Measurements from ENCODE around the gene GNS. TPM values are rescaled to one million over a fixed set of nuclear protein-coding genes. Genes with fewer than 3 reads are reported as not detected.

Gene GNS
- total and polyA plus RNA-seq, 10 of the 15 experiments (the other 5 are each of a cell fraction or from before 2014, with no cell fraction given), result 4.1 to 33.8 (median 19.1) TPM

GRCh38 chr12:64800640-64801039 is 41.4 kb upstream of the GNS start (continued):
- no peak for TF ChIP-seq MLLT1 (IDR thresholded peaks at IDR 0.05)
- TF ChIP-seq SUZ12 (IDR thresholded peaks at IDR 0.05; ENCODE audit: unreplicated experiment), result no peak
- no peak for TF ChIP-seq E4F1 (IDR thresholded peaks at IDR 0.05; ENCODE audit: borderline replicate concordance, partially characterized antibody)
- TF ChIP-seq CHD4 (IDR thresholded peaks at IDR 0.05), result no peak
- no peak for TF ChIP-seq CBFB (IDR thresholded peaks at IDR 0.05; ENCODE audit: low read depth)
- TF ChIP-seq NFIC (IDR thresholded peaks at IDR 0.05; ENCODE audit: low read depth, low read length), result peak; percentile 61; the same call in 1 of the 2 replicates
- TF ChIP-seq JUNB (IDR thresholded peaks at IDR 0.05), result peak; percentile 31
- no peak for TF ChIP-seq TCF7 (IDR thresholded peaks at IDR 0.05; ENCODE audit: borderline replicate concordance)
- TF ChIP-seq POU2F2 (IDR thresholded peaks at IDR 0.05; ENCODE audit: borderline replicate concordance, low read depth, low read length), result 0 out of 3 replicates have a peak, but pooled peaks have one; percentile 41
- 0 out of 2 replicates have a peak, but pooled peaks have one; percentile 15 for TF ChIP-seq CBX5 (IDR thresholded peaks at IDR 0.05; ENCODE audit: low read depth)
- TF ChIP-seq ASH2L (IDR thresholded peaks at IDR 0.05; ENCODE audit: borderline replicate concordance, low read depth), result no peak
- TF ChIP-seq IKZF2 (IDR thresholded peaks at IDR 0.05), result peak; percentile 18 to 43; a peak in 1 of 4 replicates
- TF ChIP-seq TCF12 (IDR thresholded peaks at IDR 0.05; ENCODE audit: low read depth, low read length), result peak; percentile 58; the same call in 1 of the 2 replicates
- no peak for TF ChIP-seq NKRF (conservative IDR thresholded peaks at IDR 0.05)

Data from GM12878 (cell line).